Caco-2 (cell line): ENCODE data around the gene TTYH1. TPM values are rescaled to one million over a fixed set of nuclear protein-coding genes. Genes with fewer than 3 reads are reported as not detected.

Source experiments
- BruUV-seq: library from RNA; stranded (reverse); fragments of 400-500 nt; replicated peaks from 2 replicates; lab custom pipeline; 2021; lab: Mats Ljungman, UMichigan
- CTCF ChIA-PET: fragments of 300-600 bp; sonication (Branson Sonifier 250); formaldehyde crosslinking; loops from one replicate; lab custom pipeline; 2022; ENCODE audit warnings: antibody characterized with exemption; lab: Charles Lee
- POLR2A ChIA-PET: fragments of 300-600 bp; sonication (Branson Sonifier 250); formaldehyde crosslinking; loops from one replicate; lab custom pipeline; 2022; ENCODE audit warnings: antibody characterized with exemption; lab: Charles Lee
- DNase-seq, 2 experiments: peaks; one replicate each; pipeline versions ENCODE4 v3.0.0 to v3.0.0-alpha.2; 2020 to 2022
- H3K27me3 ChIP-seq: replicated peaks from 2 replicates; pipeline ENCODE4 v1.6.0; 2011; ENCODE audit warnings: low read length; ENCODE audit not compliant: control insufficient read depth, insufficient read depth
- H3K36me3 ChIP-seq: 2 replicates; pipeline ENCODE4 v1.5.1; 2011; ENCODE audit warnings: low read length; ENCODE audit not compliant: control insufficient read depth, insufficient read depth
- H3K4me1 ChIP-seq: fragments of 250-450 bp; sonication (Bioruptor Pico); 2 replicates; pipeline ENCODE4 v1.5.1; 2020; ENCODE audit warnings: mild to moderate bottlenecking
- H3K4me3 ChIP-seq: 2 replicates; pipeline ENCODE4 v1.5.1; 2011; ENCODE audit warnings: low read depth, mild to moderate bottlenecking, control low read depth, low read length
- H3K9me3 ChIP-seq: fragments of 250-450 bp; sonication (Bioruptor Pico); 2 replicates; pipeline ENCODE4 v1.5.1; 2020; ENCODE audit warnings: mild to moderate bottlenecking, moderate library complexity
- H3K27ac Mint-ChIP-seq: one replicate; pipeline ENCODE4 v1.8.0; 2022; ENCODE audit warnings: mixed read lengths; ENCODE audit not compliant: unreplicated experiment
- H3K27me3 Mint-ChIP-seq: one replicate; pipeline ENCODE4 v1.8.0; 2022; ENCODE audit warnings: mixed read lengths; ENCODE audit not compliant: insufficient read depth, unreplicated experiment
- H3K36me3 Mint-ChIP-seq: one replicate; pipeline ENCODE4 v1.8.0; 2022; ENCODE audit warnings: mild to moderate bottlenecking, mixed read lengths; ENCODE audit not compliant: insufficient read depth, unreplicated experiment
- H3K4me1 Mint-ChIP-seq: one replicate; pipeline ENCODE4 v1.8.0; 2022; ENCODE audit warnings: low read depth, mixed read lengths; ENCODE audit not compliant: unreplicated experiment
- H3K4me3 Mint-ChIP-seq: one replicate; pipeline ENCODE4 v1.8.0; 2022; ENCODE audit warnings: mild to moderate bottlenecking, moderate library complexity, mixed read lengths; ENCODE audit not compliant: unreplicated experiment
- H3K9me3 Mint-ChIP-seq: one replicate; pipeline ENCODE4 v1.8.0; 2022; ENCODE audit warnings: mixed read lengths; ENCODE audit not compliant: unreplicated experiment
- intact Hi-C: fragments of 100-400 bp; cut with micrococcal nuclease; formaldehyde crosslinking; loops from one replicate; pipeline ENCODE4 v1.10.0; 2022; ENCODE audit not compliant: unreplicated experiment
- total RNA-seq: library from RNA; stranded (reverse); gene quantifications from 2 replicates; pipeline ENCODE4 v1.2.3, GENCODE V29; 2022
- TF ChIP-seq, protein P1 (sequence below), 2 experiments: fragments of 200-600 bp in 1 of 2; IDR thresholded peaks; 1 replicate in 1 of 2; 2 replicates in 1 of 2; pipeline versions ENCODE4 v1.5.1 to v1.8.0; 2011 to 2022; ENCODE audit warnings: antibody characterized with exemption in 1 of 2, control low read depth in 1 of 2, inconsistent platforms in 1 of 2, low read depth in 1 of 2, low read length in 1 of 2, mild to moderate bottlenecking in 1 of 2, moderate library complexity in 1 of 2; ENCODE audit not compliant: insufficient read depth in 1 of 2, severe bottlenecking in 1 of 2, unreplicated experiment in 1 of 2

The TTYH1 gene
- total RNA-seq, 1 experiment from 2014 or later: not detected

DNA sequence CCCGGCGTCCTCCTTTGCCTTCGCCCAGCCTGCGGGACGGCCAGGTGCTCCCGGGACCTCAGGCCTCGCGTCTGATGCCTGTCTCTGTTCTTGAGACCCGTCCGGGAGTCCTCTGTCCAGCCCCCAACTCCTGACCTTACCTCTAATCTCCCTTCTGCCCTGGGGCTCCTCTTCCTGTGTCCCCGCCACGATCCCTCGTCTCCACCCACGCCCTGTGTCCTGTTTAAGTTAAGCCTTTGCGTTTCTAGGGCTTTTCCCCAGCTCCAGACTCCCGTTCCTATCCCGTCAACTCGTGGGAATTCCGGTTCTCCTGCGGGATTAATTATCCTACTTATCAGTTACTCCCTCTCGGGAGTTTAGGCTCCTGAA, 34.4 kb downstream of the TTYH1 start:
- no peak for DNase-seq
- peaks cover 12% of the 10 kb centered on the region for H3K36me3 ChIP-seq
- Mint-ChIP-seq H3K4me3 (peak overlapping the region; percentile 92), H3K36me3 (peaks cover 80% of the 10 kb centered on the region), H3K4me1 (peaks cover 13% of the 10 kb centered on the region), H3K27me3 (no peaks in the 10 kb centered on the region), H3K9me3 (no peaks in the 10 kb centered on the region), H3K27ac (peak overlapping the region; percentile 94)
- TF ChIP-seq, protein P1, sequence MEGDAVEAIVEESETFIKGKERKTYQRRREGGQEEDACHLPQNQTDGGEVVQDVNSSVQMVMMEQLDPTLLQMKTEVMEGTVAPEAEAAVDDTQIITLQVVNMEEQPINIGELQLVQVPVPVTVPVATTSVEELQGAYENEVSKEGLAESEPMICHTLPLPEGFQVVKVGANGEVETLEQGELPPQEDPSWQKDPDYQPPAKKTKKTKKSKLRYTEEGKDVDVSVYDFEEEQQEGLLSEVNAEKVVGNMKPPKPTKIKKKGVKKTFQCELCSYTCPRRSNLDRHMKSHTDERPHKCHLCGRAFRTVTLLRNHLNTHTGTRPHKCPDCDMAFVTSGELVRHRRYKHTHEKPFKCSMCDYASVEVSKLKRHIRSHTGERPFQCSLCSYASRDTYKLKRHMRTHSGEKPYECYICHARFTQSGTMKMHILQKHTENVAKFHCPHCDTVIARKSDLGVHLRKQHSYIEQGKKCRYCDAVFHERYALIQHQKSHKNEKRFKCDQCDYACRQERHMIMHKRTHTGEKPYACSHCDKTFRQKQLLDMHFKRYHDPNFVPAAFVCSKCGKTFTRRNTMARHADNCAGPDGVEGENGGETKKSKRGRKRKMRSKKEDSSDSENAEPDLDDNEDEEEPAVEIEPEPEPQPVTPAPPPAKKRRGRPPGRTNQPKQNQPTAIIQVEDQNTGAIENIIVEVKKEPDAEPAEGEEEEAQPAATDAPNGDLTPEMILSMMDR (IDR thresholded peaks at IDR 0.05; ENCODE audit: insufficient read depth in 1 of 2, low read depth in 1 of 2, low read length in 1 of 2, severe bottlenecking in 1 of 2, unreplicated experiment in 1 of 2): no peak
- CTCF ChIA-PET: no interaction called here
- H3K4me1 ChIP-seq: peaks cover 22% of the 10 kb centered on the region
- no TSS peak for BruUV-seq
- POLR2A ChIA-PET: interaction anchor here (1.3 kb wide), 1 partner anchor 613 kb away, joined by 5 read pairs; the partner anchor contains the start of gene RDH13
- intact Hi-C loops: loop anchor here (1.0 kb wide), 1 partner anchor 15 kb away; no protein-coding TSS in a partner anchor
- no peaks in the 10 kb centered on the region for H3K9me3 ChIP-seq
- no peaks in the 10 kb centered on the region for H3K27me3 ChIP-seq
- H3K4me3 ChIP-seq: peak overlapping the region; percentile 71

DNA sequence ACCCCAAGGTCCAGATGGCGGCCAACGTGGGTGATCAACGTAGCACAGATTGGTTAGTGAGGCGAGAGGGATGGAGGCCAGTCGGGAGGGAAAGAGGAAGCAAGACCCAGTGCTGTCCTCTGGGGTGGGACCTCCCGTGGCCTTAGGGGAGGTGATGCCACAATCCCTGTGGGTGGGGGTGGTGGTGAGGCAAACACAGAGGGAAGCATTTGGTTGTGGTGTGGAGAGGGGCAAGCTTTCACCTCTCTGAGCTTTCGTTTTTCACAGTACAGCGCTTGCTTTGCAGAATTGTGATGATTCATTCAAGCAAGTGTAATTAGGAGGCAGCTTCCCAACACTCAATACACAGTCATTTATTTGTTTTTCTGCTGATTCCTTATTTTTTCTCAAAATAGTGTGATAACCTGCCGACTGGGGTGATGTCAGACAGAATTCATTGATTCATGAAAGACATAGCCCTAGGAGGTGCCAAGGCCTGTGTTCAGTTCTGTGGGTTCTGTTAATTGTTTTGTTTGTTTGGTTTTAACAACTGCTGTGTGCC, 36.1 kb downstream of the TTYH1 start:
- peaks cover 85% of the 10 kb centered on the region for H3K36me3 Mint-ChIP-seq
- Histone ChIP-seq H3K9me3 (no peaks in the 10 kb centered on the region), H3K4me1 (peaks cover 11% of the 10 kb centered on the region), H3K36me3 (peaks cover 11% of the 10 kb centered on the region), H3K4me3 (no peak overlapping the region), H3K27me3 (no peaks in the 10 kb centered on the region)
- no peaks in the 10 kb centered on the region for H3K27me3 Mint-ChIP-seq
- POLR2A ChIA-PET: no interaction called here
- DNase-seq: no peak
- H3K4me3 Mint-ChIP-seq: peak overlapping the region; percentile 92
- H3K4me1 Mint-ChIP-seq: peaks cover 13% of the 10 kb centered on the region
- CTCF ChIA-PET: no interaction called here
- intact Hi-C loops: no loop called here
- no TSS peak for BruUV-seq
- TF ChIP-seq, protein P1 (IDR thresholded peaks at IDR 0.05; ENCODE audit: insufficient read depth in 1 of 2, low read depth in 1 of 2, low read length in 1 of 2, severe bottlenecking in 1 of 2, unreplicated experiment in 1 of 2): no peak
- H3K9me3 Mint-ChIP-seq: no peaks in the 10 kb centered on the region
- H3K27ac Mint-ChIP-seq: peak overlapping the region; percentile 94

DNA sequence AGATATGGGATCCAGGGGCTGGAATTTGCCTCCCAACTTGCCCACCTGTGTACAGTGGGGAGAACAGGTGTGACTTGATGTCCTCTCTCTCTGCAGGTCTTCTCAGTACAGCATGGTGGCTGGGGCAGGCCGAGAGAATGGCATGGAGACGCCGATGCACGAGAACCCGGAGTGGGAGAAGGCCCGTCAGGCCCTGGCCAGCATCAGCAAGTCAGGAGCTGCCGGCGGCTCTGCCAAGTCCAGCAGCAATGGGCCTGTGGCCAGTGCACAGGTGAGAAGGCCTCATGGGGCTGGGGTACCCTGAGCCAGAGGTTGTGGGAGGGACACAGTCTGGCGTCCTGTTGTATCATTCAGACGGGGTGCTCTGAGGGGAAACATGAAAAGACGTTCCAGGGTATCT, 36.7 kb downstream of the TTYH1 start:
- CTCF ChIA-PET: no interaction called here
- Histone ChIP-seq H3K27me3 (no peaks in the 10 kb centered on the region), H3K36me3 (peaks cover 11% of the 10 kb centered on the region), H3K4me3 (no peak overlapping the region), H3K9me3 (no peaks in the 10 kb centered on the region), H3K4me1 (peaks cover 8% of the 10 kb centered on the region)
- no peak overlapping the region for H3K4me3 Mint-ChIP-seq
- intact Hi-C loops: no loop called here
- TF ChIP-seq, protein P1 (IDR thresholded peaks at IDR 0.05; ENCODE audit: insufficient read depth in 1 of 2, low read depth in 1 of 2, low read length in 1 of 2, severe bottlenecking in 1 of 2, unreplicated experiment in 1 of 2): no peak
- no peaks in the 10 kb centered on the region for H3K27me3 Mint-ChIP-seq
- H3K9me3 Mint-ChIP-seq: no peaks in the 10 kb centered on the region
- BruUV-seq: no TSS peak
- peaks cover 88% of the 10 kb centered on the region for H3K36me3 Mint-ChIP-seq
- H3K27ac Mint-ChIP-seq: no peak overlapping the region
- DNase-seq: no peak
- POLR2A ChIA-PET: no interaction called here
- peaks cover 13% of the 10 kb centered on the region for H3K4me1 Mint-ChIP-seq
